HUDEP-2 (cell line): ENCODE measurements around the gene SLC13A4.

Experiments used
- DNase-seq, 76 experiments: peaks; one replicate each; lab custom pipeline; 2025; ENCODE audit not compliant: unreplicated experiment in 76 of 76; lab: John Stamatoyannopoulos, UW

Gene SLC13A4

GRCh38 chr7:135721198-135721820, 6.7 kb downstream of the SLC13A4 start:
- DNase-seq: no peak

- no peak for DNase-seq
These were observed 8.3 kb downstream of the SLC13A4 start for GRCh38 chr7:135719688-135720087.

GRCh38 chr7:135718794-135719437, 9.1 kb downstream of the SLC13A4 start:
- no peak for DNase-seq

GRCh38 chr7:135718219-135718618, 9.8 kb downstream of the SLC13A4 start:
- no peak for DNase-seq

GRCh38 chr7:135717693-135718092, 10.3 kb downstream of the SLC13A4 start:
- no peak for DNase-seq

GRCh38 chr7:135716677-135717238, 11.2 kb downstream of the SLC13A4 start:
- no peak for DNase-seq

GRCh38 chr7:135715673-135716072, 12.3 kb downstream of the SLC13A4 start:
- DNase-seq: no peak

GRCh38 chr7:135715055-135715522, 12.9 kb downstream of the SLC13A4 start:
- no peak for DNase-seq

- no peak for DNase-seq
These were observed 13.4 kb downstream of the SLC13A4 start for GRCh38 chr7:135714534-135715009.

GRCh38 chr7:135713836-135714470, 14.0 kb downstream of the SLC13A4 start:
- DNase-seq: no peak

- no peak for DNase-seq
These were observed 15.2 kb downstream of the SLC13A4 start for GRCh38 chr7:135712796-135713195.

- no peak for DNase-seq
These were observed 15.7 kb downstream of the SLC13A4 start for GRCh38 chr7:135712182-135712782.

- DNase-seq: no peak
These were observed 16.9 kb downstream of the SLC13A4 start for GRCh38 chr7:135711139-135711469.

- peak in 15 of 76 experiments; percentile 2 to 38 (median 12) for DNase-seq
These were observed 17.4 kb downstream of the SLC13A4 start for GRCh38 chr7:135710417-135711138.

GRCh38 chr7:135709508-135709907, 18.5 kb downstream of the SLC13A4 start:
- DNase-seq: no peak

GRCh38 chr7:135708041-135708440, 19.9 kb downstream of the SLC13A4 start:
- no peak for DNase-seq

- DNase-seq: no peak
These were observed 20.4 kb downstream of the SLC13A4 start for GRCh38 chr7:135707570-135707966.

GRCh38 chr7:135706858-135707569, 21.0 kb downstream of the SLC13A4 start:
- no peak for DNase-seq

GRCh38 chr7:135706038-135706742, 21.8 kb downstream of the SLC13A4 start:
- DNase-seq: no peak
